Neural progenitor cell (in vitro differentiated cells): ENCODE data around the gene UGT1A7. TPM values are rescaled to one million over a fixed set of nuclear protein-coding genes. Genes with fewer than 3 reads are reported as not detected.
A peak's percentile ranks its signal among the peaks of the same experiment; 100 is the strongest.

Experiments used
- DNase-seq: peaks from one replicate; pipeline ENCODE4 v3.0.0-alpha.2; 2016; ENCODE audit warnings: low spot score
- H2AFZ ChIP-seq: fragments of 200-600 bp; sonication (generic); replicated peaks from 2 replicates; pipeline ENCODE4 v1.6.1; 2016; ENCODE audit warnings: antibody characterized with exemption
- H3F3A ChIP-seq: fragments of 200-600 bp; sonication (generic); 2 replicates; pipeline ENCODE4 v1.6.1; 2016; ENCODE audit warnings: antibody characterized with exemption, low read depth
- H3K27ac ChIP-seq: fragments of 200-600 bp; sonication (generic); 2 replicates; pipeline ENCODE4 v1.5.1; 2016; ENCODE audit warnings: mild to moderate bottlenecking
- H3K27me3 ChIP-seq: fragments of 200-600 bp; sonication (generic); 2 replicates; pipeline ENCODE4 v1.6.1; 2016; ENCODE audit warnings: mild to moderate bottlenecking, moderate library complexity
- H3K36me3 ChIP-seq: fragments of 200-600 bp; sonication (generic); 2 replicates; pipeline ENCODE4 v1.5.1; 2016
- H3K4me1 ChIP-seq: fragments of 200-600 bp; sonication (generic); 2 replicates; pipeline ENCODE4 v1.6.1; 2016; ENCODE audit warnings: mixed run types
- H3K4me2 ChIP-seq: fragments of 200-600 bp; sonication (generic); 2 replicates; pipeline ENCODE4 v1.6.1; 2016
- H3K4me3 ChIP-seq: fragments of 200-600 bp; sonication (generic); 2 replicates; pipeline ENCODE4 v1.5.1; 2016
- H3K79me2 ChIP-seq: fragments of 200-600 bp; sonication (generic); 2 replicates; pipeline ENCODE4 v1.6.1; 2016; ENCODE audit warnings: low read depth
- H3K9ac ChIP-seq: fragments of 200-600 bp; sonication (generic); 2 replicates; pipeline ENCODE4 v1.6.1; 2016
- H3K9me3 ChIP-seq: fragments of 200-600 bp; sonication (generic); 2 replicates; pipeline ENCODE4 v1.5.1; 2016; ENCODE audit warnings: low read depth
- H4K20me1 ChIP-seq: fragments of 200-600 bp; sonication (generic); 2 replicates; pipeline ENCODE4 v1.6.1; 2016; ENCODE audit warnings: low read depth
- H3K27ac Mint-ChIP-seq: 3 replicates; pipeline ENCODE4 v1.8.0; 2021; ENCODE audit warnings: mixed read lengths
- H3K27me3 Mint-ChIP-seq: 2 replicates; pipeline ENCODE4 v1.8.0; 2022; ENCODE audit warnings: low read depth, mild to moderate bottlenecking, inconsistent platforms, moderate library complexity, mixed read lengths; ENCODE audit not compliant: insufficient read depth
- H3K36me3 Mint-ChIP-seq: 3 replicates; pipeline ENCODE4 v1.8.0; 2021; ENCODE audit warnings: mixed read lengths
- H3K4me1 Mint-ChIP-seq: 3 replicates; pipeline ENCODE4 v1.8.0; 2021; ENCODE audit warnings: mixed read lengths
- H3K4me3 Mint-ChIP-seq: 3 replicates; pipeline ENCODE4 v1.8.0; 2021; ENCODE audit warnings: mild to moderate bottlenecking, moderate library complexity, mixed read lengths
- H3K9me3 Mint-ChIP-seq: 3 replicates; pipeline ENCODE4 v1.8.0; 2020; ENCODE audit warnings: mixed read lengths
- EZH2 ChIP-seq: fragments of 200-600 bp; sonication (generic); IDR thresholded peaks from 2 replicates; pipeline ENCODE4 v1.6.1; 2017; ENCODE audit warnings: antibody characterized with exemption, mild to moderate bottlenecking, moderate library complexity
- EZH2phosphoT487 ChIP-seq: fragments of 200-600 bp; sonication (generic); IDR thresholded peaks from 2 replicates; pipeline ENCODE4 v1.6.1; 2017; ENCODE audit warnings: antibody characterized with exemption
- total RNA-seq: library from RNA; depleted of rRNA; stranded (reverse); fragments of >200 nt; gene quantifications from 2 replicates; pipeline ENCODE4 v1.2.3, GENCODE V29; 2015; ENCODE audit warnings: low replicate concordance
- TF ChIP-seq, protein P1 (sequence below): fragments of 200-600 bp; sonication (generic); IDR thresholded peaks from 2 replicates; pipeline ENCODE4 v1.5.1; 2017; ENCODE audit warnings: antibody characterized with exemption, mild to moderate bottlenecking

UGT1A7 gene
- total RNA-seq, 1 donor from 2014 or later: not detected

- H3K79me2 ChIP-seq: no peaks in the 10 kb centered on the region
- H3F3A ChIP-seq: no peaks in the 10 kb centered on the region
- no peak overlapping the region for H3K4me3 ChIP-seq
- H3K4me2 ChIP-seq: no peak overlapping the region
- H3K27ac ChIP-seq: no peak overlapping the region
- no peak overlapping the region for H3K9ac ChIP-seq
- Mint-ChIP-seq H3K9me3 (no peaks in the 10 kb centered on the region), H3K4me1 (no peaks in the 10 kb centered on the region), H3K4me3 (no peak overlapping the region), H3K27me3 (peaks cover 2% of the 10 kb centered on the region), H3K27ac (no peak overlapping the region), H3K36me3 (no peaks in the 10 kb centered on the region)
- H3K27me3 ChIP-seq: no peaks in the 10 kb centered on the region
- H2AFZ ChIP-seq: peak overlapping the region; percentile 28
- no peak for TF ChIP-seq EZH2phosphoT487
- no peaks in the 10 kb centered on the region for H3K36me3 ChIP-seq
- H3K9me3 ChIP-seq: no peaks in the 10 kb centered on the region
- no peaks in the 10 kb centered on the region for H3K4me1 ChIP-seq
- H4K20me1 ChIP-seq: no peaks in the 10 kb centered on the region
- no peak for DNase-seq
These were observed 7.3 kb downstream of the UGT1A7 start for GRCh38 chr2:233689031-233689430.

DNA sequence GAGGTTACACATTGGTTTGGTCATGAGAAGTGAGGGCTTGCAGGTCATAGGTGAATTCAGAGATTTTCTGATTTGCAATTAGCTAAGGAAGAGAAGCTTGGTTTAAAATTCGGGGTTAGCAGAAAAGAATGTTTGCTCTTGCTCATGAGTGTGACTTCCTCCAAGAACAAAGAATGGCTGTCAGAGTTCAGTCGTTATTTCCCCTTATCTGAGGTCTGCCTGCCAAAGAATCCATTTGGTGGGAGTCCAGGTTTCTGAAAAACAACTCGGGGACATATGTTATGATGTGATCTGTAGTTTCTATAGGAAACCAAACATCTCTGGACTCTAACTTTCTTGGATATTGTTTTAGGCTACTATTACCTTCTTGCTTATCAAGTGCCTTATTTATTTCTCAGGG lies 7.8 kb downstream of the UGT1A7 start:
- Histone ChIP-seq H3K4me1 (no peaks in the 10 kb centered on the region), H3K9me3 (no peaks in the 10 kb centered on the region), H3K79me2 (no peaks in the 10 kb centered on the region), H3K9ac (no peak overlapping the region), H3K4me3 (no peak overlapping the region), H3K27ac (no peak overlapping the region), H4K20me1 (no peaks in the 10 kb centered on the region), H3K27me3 (no peaks in the 10 kb centered on the region), H3F3A (no peaks in the 10 kb centered on the region), H3K4me2 (no peak overlapping the region), H2AFZ (peak overlapping the region; percentile 28), H3K36me3 (no peaks in the 10 kb centered on the region)
- no peak overlapping the region for H3K4me3 Mint-ChIP-seq
- H3K36me3 Mint-ChIP-seq: no peaks in the 10 kb centered on the region
- H3K9me3 Mint-ChIP-seq: no peaks in the 10 kb centered on the region
- DNase-seq: no peak
- H3K27me3 Mint-ChIP-seq: peaks cover 2% of the 10 kb centered on the region
- no peak overlapping the region for H3K27ac Mint-ChIP-seq
- TF ChIP-seq EZH2 (no peak), EZH2phosphoT487 (no peak)
- TF ChIP-seq, protein P1, sequence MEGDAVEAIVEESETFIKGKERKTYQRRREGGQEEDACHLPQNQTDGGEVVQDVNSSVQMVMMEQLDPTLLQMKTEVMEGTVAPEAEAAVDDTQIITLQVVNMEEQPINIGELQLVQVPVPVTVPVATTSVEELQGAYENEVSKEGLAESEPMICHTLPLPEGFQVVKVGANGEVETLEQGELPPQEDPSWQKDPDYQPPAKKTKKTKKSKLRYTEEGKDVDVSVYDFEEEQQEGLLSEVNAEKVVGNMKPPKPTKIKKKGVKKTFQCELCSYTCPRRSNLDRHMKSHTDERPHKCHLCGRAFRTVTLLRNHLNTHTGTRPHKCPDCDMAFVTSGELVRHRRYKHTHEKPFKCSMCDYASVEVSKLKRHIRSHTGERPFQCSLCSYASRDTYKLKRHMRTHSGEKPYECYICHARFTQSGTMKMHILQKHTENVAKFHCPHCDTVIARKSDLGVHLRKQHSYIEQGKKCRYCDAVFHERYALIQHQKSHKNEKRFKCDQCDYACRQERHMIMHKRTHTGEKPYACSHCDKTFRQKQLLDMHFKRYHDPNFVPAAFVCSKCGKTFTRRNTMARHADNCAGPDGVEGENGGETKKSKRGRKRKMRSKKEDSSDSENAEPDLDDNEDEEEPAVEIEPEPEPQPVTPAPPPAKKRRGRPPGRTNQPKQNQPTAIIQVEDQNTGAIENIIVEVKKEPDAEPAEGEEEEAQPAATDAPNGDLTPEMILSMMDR: no peak
- no peaks in the 10 kb centered on the region for H3K4me1 Mint-ChIP-seq

- H3K9ac ChIP-seq: no peak overlapping the region
- no peaks in the 10 kb centered on the region for H3K9me3 ChIP-seq
- no peak overlapping the region for H2AFZ ChIP-seq
- TF ChIP-seq, protein P1: no peak
- TF ChIP-seq EZH2phosphoT487 (no peak), EZH2 (no peak)
- no peaks in the 10 kb centered on the region for H3K79me2 ChIP-seq
- H3K27ac ChIP-seq: no peak overlapping the region
- no peak overlapping the region for H3K4me2 ChIP-seq
- H3K27me3 Mint-ChIP-seq: peaks cover 2% of the 10 kb centered on the region
- H3K4me1 Mint-ChIP-seq: no peaks in the 10 kb centered on the region
- no peaks in the 10 kb centered on the region for H3K27me3 ChIP-seq
- no peak overlapping the region for H3K4me3 Mint-ChIP-seq
- H3K36me3 Mint-ChIP-seq: no peaks in the 10 kb centered on the region
- DNase-seq: no peak
- no peaks in the 10 kb centered on the region for H3K36me3 ChIP-seq
- no peaks in the 10 kb centered on the region for H3K4me1 ChIP-seq
- peak overlapping the region; percentile 51 for H3K27ac Mint-ChIP-seq
- H3K9me3 Mint-ChIP-seq: no peaks in the 10 kb centered on the region
- H3K4me3 ChIP-seq: no peak overlapping the region
- no peaks in the 10 kb centered on the region for H3F3A ChIP-seq
- H4K20me1 ChIP-seq: no peaks in the 10 kb centered on the region
These were observed 8.7 kb downstream of the UGT1A7 start for GRCh38 chr2:233690444-233690843.

DNA sequence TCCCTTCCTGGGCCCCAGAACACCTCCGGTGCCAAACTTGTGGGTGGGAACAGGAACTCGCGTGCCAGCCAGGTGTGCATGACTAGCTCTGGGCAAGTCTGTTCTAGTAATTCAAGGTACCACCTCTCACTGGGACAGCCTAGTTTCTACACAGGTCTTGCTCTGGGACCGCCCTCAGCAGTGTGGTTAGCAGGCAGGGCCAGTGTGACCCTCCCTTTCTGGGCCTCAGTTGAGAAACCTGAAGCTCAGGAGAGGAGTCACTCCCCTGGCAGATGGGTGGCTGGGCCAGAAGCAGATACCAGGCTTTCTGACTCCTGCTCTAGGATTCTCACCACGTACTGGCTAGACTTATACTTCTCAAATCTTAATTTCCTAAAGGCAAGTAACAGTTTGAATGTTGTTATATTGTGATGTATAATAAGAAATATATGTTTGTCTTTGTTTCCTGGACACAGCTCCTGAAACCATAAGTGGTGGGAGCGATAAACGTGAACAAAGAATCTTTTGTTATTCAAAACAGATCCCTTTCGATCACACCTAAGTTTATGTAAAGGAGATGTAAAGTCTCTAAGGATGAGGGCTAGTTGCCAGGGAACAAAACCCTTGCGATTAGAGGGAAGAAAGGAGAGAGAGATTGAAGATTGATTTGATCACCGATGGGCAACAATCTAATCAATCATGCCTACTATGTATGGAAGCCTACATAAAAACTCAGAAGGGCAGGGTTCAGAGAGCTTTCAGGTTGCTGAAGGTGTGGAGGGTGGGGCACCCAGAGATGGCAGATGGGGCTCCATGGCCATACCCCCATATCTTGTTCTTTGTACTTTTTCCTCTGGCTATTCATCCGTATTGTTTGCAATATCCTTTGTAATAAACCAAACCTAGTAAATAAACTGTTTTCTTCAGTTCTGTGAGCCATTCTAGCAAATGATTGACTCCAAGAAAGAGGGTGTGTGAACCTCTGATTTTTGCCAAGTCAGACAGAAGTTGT lies 10.0 kb downstream of the UGT1A7 start:
- no peak overlapping the region for H3K4me3 ChIP-seq
- H3K79me2 ChIP-seq: no peaks in the 10 kb centered on the region
- no peaks in the 10 kb centered on the region for H3K4me1 Mint-ChIP-seq
- H3K4me2 ChIP-seq: no peak overlapping the region
- H3K27ac ChIP-seq: no peak overlapping the region
- H3K9me3 ChIP-seq: no peaks in the 10 kb centered on the region
- H3K36me3 ChIP-seq: no peaks in the 10 kb centered on the region
- no peaks in the 10 kb centered on the region for H3K4me1 ChIP-seq
- no peaks in the 10 kb centered on the region for H3F3A ChIP-seq
- H3K9me3 Mint-ChIP-seq: no peaks in the 10 kb centered on the region
- H3K27ac Mint-ChIP-seq: no peak overlapping the region
- no peak overlapping the region for H3K9ac ChIP-seq
- TF ChIP-seq EZH2 (no peak), EZH2phosphoT487 (no peak)
- TF ChIP-seq, protein P1: no peak
- no peaks in the 10 kb centered on the region for H3K27me3 ChIP-seq
- H3K36me3 Mint-ChIP-seq: no peaks in the 10 kb centered on the region
- H4K20me1 ChIP-seq: no peaks in the 10 kb centered on the region
- H3K4me3 Mint-ChIP-seq: no peak overlapping the region
- H2AFZ ChIP-seq: no peak overlapping the region
- H3K27me3 Mint-ChIP-seq: peaks cover 2% of the 10 kb centered on the region
- no peak for DNase-seq
